Right renal cortex interstitium (tissue), 3 donors: Measurements from ENCODE around the gene DNAH17. TPM values are rescaled to one million over a fixed set of nuclear protein-coding genes. Genes with fewer than 3 reads are reported as not detected.

ENCODE experiments used
- DNase-seq, 3 donors: peaks; one replicate each; pipeline ENCODE4 v3.0.0-alpha.2; 2013; ENCODE audit warnings: low read depth in 3 of 3, low spot score in 2 of 3
- polyA plus RNA-seq, 3 donors: library from polyadenylated mRNA; unstranded; fragments of 120-200 nt; gene quantifications; one replicate each; pipeline ENCODE4 v1.2.1, GENCODE V29; 2013; ENCODE audit not compliant: insufficient read length in 3 of 3

The DNAH17 gene
- polyA plus RNA-seq, 3 donors: 1.5 to 1.7 (median 1.7) TPM

DNA sequence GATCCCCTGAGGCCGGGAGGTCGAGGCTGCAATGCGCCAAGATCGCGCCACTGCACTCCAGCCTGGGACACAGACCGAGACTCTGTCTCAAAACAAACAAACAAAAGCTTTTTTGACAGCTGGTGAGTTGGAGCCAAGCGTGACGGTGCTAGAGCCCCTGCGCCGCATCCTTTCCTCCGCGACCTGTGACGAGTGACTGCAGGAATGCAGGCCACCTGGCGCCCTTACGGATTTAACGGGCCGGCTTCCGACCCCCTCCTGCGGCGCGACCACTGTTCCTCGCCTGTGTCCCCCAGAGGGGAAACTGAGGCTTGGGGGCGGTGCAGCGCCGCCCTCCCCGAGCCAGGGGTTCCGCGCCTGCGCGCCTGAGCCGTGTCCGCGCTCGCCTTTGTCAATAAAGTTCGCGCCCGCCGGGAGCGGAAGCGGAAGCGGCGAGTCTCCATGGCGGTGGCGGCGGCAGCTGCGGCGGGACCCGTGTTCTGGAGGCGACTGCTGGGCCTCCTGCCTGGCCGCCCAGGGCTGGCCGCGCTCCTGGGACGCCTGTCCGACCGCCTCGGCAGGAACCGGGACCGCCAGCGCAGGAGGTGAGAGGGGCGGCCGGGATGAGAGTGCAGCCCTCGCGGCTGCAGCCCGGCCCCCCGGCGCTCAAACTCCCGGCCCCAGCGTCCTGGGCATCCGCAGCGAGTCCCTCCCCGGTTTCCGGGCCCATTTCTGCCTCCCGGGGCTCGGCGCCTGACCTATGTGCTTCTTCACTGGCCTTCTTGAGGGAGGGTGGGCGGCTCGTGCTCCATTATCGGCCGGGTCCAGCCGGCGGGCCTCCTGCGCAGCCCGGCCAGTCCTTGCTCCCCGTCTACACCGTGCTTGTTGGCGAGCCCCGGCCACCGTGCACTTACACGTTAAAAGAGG is 198.7 kb downstream of the DNAH17 start, which contains the start of gene PGS1:
Gene PGS1 (plus strand): TSS at position 425 of the 906 bp plus-strand sequence. CDS start 17 bp downstream, at position 442.
- DNase-seq: peak in 1 of 3 donors; percentile 47

DNA sequence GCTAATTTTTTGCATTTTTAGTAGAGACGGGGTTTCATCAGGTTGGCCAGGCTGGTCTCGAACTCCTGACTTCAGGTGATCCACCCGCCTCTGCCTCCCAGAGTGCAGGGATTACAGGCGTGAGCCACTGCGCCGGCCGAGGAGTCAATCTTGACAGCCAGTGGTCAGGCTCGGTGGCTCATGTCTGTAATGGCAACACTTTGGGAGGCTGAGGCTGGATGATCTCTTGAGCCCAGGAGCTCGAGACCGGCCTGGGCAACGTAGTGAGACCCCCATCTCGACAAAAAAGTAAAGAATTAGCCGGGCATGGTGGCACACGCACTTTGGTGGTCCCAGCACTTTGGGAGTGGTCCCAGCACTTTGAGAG is 199.4 kb downstream of the DNAH17 start:
- DNase-seq: no peak

DNA sequence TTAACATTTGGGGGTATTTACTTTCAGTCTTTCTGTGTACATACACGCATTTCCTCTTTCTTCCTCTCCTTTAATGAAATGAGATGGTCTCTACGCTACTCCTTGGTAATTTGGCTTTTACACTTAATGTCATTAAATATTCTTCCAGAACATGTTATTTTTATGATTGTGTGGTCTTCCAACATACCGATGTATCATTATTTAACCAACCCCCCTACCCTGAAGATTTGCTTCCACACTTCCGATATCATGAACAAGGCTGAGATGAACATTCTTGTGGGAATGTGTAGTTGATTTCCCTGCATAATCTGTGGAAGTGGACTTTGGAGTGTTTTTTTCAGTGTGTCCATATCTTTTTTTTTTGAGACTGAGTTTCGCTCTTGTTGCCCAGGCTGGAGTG is 201.0 kb downstream of the DNAH17 start:
- no peak for DNase-seq

DNA sequence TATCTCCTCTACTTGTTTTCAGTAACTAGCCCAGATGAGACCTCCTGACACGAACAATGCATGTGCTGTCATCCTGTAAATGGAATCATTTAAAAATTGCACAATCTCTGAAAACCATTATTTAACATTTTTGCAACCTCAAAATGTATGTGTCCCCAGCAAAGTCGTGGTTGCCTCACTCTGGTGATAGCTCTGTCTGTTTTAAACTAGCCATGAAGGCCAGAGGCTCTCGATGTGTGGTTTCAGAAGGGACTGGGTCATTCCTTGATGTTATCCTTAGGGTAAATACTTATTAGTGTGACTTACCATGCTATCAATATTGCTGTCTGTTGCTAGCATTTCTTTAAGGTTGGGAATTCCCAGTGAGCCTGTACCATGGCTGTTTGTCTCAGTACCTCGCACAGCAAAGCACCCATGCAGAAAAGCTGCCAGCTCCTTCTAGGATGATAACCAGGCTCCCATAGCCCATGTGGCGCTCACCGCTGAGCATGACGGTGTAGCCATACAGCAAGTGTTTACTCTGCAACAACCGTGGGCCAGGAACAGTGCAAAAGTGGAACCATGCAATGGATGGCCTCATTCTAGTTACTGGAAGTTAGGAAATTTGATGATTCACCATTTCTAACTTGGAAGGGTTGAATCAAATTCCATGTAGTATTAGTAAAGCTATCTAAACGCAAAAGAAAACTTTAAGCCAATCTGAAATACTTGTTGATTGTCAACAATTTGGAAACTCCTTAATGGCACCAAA is 201.6 kb downstream of the DNAH17 start:
- DNase-seq: no peak

DNA sequence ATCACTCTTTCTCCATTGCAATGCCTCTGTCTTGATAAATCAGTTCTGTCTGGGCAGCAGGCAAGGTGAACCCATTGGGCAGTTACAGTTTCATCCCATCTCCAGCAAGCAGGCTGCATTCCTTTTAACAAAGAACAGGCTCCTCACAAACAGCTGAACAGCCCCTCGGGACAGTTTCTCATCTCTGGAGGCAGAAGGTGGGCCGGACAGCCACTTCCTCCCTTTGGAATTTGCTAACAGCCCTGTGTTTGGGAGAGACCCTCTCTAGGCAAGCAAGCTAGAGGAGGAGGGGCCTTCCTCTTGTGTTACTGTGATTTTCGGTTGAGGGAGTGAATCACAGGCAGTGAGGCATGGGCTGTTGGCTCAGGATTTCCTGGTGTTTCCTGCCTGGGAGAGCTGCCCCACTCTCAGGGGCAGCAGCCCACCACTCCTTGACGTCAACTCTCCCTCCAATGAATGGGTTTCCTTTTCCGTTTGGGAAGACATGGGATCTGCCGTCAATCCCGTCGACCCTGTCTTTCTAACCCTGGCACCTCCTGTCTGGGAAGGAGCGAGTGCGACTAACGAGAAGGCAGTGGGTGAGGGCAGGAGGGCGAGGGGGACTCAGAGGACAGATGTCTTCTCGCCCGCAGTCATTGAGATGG is 202.4 kb downstream of the DNAH17 start:
- no peak for DNase-seq

DNA sequence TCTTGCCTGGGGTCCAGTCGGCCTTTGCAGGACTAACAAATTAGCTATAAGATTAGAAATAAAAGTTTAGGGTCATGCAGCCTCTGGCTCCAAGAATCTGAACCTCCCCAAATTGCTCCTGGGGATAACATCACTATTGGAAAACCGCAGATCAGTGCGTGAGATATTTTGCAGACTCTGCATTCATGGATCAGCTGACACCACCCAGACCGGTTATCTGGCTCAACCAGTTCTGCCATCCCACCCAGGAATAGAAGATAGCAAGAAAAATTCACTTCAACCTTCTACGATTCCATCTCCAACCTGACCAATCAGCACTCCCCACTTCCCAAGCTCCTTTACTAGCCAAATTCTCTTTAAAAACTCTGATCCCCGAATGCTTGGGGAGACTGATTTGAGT is 203.0 kb downstream of the DNAH17 start:
- no peak for DNase-seq

Other genes starting within 250 kb of the DNAH17 start
- 10 to 100 TPM; 10.5 to 30.6 (median 11.5) TPM for gene SOCS3, start 217.3 kb downstream of the DNAH17 start, polyA plus RNA-seq
- gene PGS1, start 198.7 kb downstream of the DNAH17 start, polyA plus RNA-seq: 10 to 100 TPM; 38.8 to 41.3 (median 39.1) TPM
- 10 to 100 TPM; 21.1 to 24.3 (median 21.8) TPM for gene CYTH1, start 204.9 kb upstream of the DNAH17 start, polyA plus RNA-seq